Body of pancreas (tissue), 4 donors: ENCODE measurements around the gene HS1BP3. TPM values are rescaled to one million over a fixed set of nuclear protein-coding genes. Genes with fewer than 3 reads are reported as not detected.

Source experiments
- ATAC-seq: fragments of 150-250 bp; one replicate; pipeline ENCODE4 v1.9.1; 2016
- DNase-seq, 4 donors: peaks; one replicate each; pipeline ENCODE4 v3.0.0-alpha.2; 2019
- H3K27ac ChIP-seq, 4 donors: fragments of 200-600 bp; sonication (generic); 1 replicate in 3 of 4; 2 replicates in 1 of 4; pipeline versions ENCODE4 v1.5.1 to v1.6.1; 2016 to 2019; ENCODE audit warnings: mild to moderate bottlenecking in 1 of 4, mixed read lengths in 1 of 4, moderate library complexity in 1 of 4
- H3K27me3 ChIP-seq, 2 donors: fragments of 200-600 bp; sonication (generic); one replicate each; pipeline ENCODE4 v1.6.0; 2016; ENCODE audit warnings: mild to moderate bottlenecking in 1 of 2
- H3K36me3 ChIP-seq, 2 donors: fragments of 200-600 bp; sonication (generic); replicated peaks in 1 of 2; 2 replicates each; pipeline ENCODE4 v1.5.1; 2016; ENCODE audit warnings: low read depth in 2 of 2; ENCODE audit not compliant: insufficient read depth in 1 of 2
- H3K4me1 ChIP-seq: fragments of 200-600 bp; sonication (generic); one replicate; pipeline ENCODE4 v1.6.0; 2016
- H3K4me3 ChIP-seq, 2 donors: fragments of 200-600 bp; sonication (generic); 1 replicate in 1 of 2; 2 replicates in 1 of 2; pipeline ENCODE4 v1.5.1; 2016 to 2019
- H3K9me3 ChIP-seq, 3 donors: fragments of 200-600 bp; sonication (generic); 1 replicate in 2 of 3; 2 replicates in 1 of 3; pipeline ENCODE4 v1.5.1; 2016
- POLR2A ChIP-seq, 3 donors: fragments of 450-650 bp; IDR thresholded peaks; one replicate each; pipeline ENCODE4 v1.6.1; 2016; ENCODE audit warnings: antibody characterized with exemption in 3 of 3, mild to moderate bottlenecking in 2 of 3
- WGBS, 2 donors: methylation state at CpG; one replicate each; pipeline ENCODE4 v1.1.5; 2017; 5-methylcytosine and 5-hydroxymethylcytosine counted together
- intact Hi-C: fragments of 100-400 bp; cut with DNase I; formaldehyde crosslinking; loops from one replicate; pipeline ENCODE4 v1.15.1; 2023
- total RNA-seq, 2 donors: library from RNA; depleted of rRNA; stranded (reverse); fragments of >200 nt; gene quantifications; one replicate each; pipeline ENCODE4 v1.1.0, GENCODE V29; 2016
- TF ChIP-seq, protein P1 (sequence below), 7 experiments: fragments of 450-650 bp in 4 of 7; fragments of 200-600 bp in 3 of 7; sonication (generic) in 3 of 7; IDR thresholded peaks; one replicate each; pipeline ENCODE4 v1.5.1; 2016 to 2019; ENCODE audit warnings: antibody characterized with exemption in 7 of 7

Gene HS1BP3
- total RNA-seq, 2 donors from 2014 or later = 21.1 to 23.1 TPM

DNA sequence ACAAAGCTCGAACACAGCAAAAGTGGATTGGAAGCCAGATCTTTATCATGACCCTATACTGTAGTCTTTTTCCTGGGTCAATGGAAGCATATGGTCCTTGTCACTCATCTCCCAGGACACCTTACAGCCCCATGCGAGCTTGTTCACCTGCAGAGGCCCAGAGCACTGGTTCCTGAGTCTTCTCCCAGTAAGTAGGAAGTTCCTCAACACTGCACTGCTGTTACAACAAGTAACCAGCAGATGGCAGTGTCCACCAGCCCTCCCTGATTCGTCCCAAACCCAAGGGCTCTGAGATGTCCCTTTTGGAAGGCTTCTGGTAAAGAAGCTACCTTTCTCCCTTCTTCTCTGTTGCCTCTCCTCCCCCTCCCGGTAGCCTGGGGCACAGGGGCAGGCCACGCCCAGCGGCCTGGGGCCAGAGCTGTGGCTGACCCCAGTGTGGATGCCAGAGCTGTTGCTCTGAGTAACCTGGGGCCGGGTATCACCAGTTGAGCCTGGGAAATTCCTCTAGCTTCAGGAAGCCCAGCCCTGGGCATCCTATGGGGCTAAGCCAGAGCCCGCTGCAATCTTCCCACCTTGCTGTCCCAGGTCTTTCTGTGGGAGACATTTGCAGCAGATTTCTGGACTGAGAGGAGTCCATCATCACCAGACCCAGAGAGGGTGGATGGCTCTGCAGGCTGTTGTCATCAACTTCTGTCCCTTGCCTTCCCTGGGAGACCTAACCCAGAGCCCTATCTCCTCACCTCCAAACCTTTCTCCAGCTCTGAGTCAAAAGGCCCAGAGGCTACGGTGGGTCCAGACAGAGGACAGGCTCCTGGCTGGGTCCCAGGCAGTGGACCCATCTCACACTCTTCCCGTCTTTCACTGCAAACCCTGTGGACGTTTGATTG lies 10.8 kb upstream of the HS1BP3 start:
- no peaks in the 10 kb centered on the region for H3K36me3 ChIP-seq
- intact Hi-C loops = loop anchor here (5.0 kb wide), 1 partner anchor 301 kb away; no protein-coding TSS in a partner anchor
- peak; percentile 68 to 71 (median 69) for DNase-seq
- 25% methylated on average over 9 to 11 of the region's 11 CpGs for WGBS, 2 donors
- H3K4me1 ChIP-seq = peaks cover 23% of the 10 kb centered on the region
- H3K9me3 ChIP-seq = no peaks in the 10 kb centered on the region
- H3K27ac ChIP-seq = no peak overlapping the region
- peak; percentile 78 for ATAC-seq
- no peak overlapping the region for H3K4me3 ChIP-seq
- H3K27me3 ChIP-seq = peaks cover 0 to 7% of the 10 kb centered on the region in 2 donors
- TF ChIP-seq POLR2A (IDR thresholded peaks at IDR 0.05) = no peak
- TF ChIP-seq, protein P1, sequence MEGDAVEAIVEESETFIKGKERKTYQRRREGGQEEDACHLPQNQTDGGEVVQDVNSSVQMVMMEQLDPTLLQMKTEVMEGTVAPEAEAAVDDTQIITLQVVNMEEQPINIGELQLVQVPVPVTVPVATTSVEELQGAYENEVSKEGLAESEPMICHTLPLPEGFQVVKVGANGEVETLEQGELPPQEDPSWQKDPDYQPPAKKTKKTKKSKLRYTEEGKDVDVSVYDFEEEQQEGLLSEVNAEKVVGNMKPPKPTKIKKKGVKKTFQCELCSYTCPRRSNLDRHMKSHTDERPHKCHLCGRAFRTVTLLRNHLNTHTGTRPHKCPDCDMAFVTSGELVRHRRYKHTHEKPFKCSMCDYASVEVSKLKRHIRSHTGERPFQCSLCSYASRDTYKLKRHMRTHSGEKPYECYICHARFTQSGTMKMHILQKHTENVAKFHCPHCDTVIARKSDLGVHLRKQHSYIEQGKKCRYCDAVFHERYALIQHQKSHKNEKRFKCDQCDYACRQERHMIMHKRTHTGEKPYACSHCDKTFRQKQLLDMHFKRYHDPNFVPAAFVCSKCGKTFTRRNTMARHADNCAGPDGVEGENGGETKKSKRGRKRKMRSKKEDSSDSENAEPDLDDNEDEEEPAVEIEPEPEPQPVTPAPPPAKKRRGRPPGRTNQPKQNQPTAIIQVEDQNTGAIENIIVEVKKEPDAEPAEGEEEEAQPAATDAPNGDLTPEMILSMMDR (IDR thresholded peaks at IDR 0.05) = peak; percentile 88 to 97 (median 93)

DNA sequence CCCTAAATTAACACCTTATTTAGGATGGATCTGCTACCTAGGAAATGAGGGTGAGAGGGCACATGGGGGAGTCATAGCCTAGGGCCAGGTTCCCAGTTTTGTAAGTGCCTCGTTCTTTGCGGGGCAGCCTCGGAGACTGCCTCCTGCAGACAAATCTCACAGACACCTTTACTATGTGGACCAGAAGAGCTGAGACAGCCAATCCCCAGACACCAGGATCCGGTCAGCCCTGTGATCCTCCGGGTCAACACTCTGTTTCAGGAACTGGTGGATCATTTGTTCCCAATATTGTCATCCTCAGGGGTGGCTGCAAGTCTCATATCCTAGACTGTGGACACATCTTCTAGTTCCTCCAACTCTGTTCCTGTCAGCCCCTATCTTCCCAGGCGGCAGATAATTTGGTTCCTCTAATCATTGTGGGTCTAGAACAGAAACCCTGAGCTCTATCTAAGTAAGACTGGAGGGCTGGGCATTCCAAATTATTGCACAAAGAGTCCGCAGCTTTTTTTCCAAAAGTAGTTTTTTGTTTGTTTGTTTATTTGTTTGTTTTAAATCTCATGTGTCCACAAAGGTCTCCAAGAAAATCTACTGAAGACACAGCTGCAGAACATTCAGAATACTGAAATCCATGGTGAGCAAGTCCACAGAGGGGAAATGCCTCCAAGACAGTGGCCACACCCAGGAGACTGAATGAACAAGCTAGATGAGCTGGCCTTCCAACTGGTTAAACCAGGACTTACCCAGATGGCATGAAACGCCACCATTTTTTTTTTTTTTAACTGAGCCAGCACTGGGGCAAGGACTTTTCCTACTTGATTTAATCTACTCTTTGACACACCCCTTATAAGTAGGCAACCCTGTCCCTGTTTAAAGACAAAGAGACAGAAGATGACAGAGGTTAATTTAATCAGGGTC lies 9.9 kb upstream of the HS1BP3 start:
- WGBS, 2 donors = 35 to 43% methylated on average over 8 of the region's 8 CpGs
- Histone ChIP-seq H3K9me3 (no peaks in the 10 kb centered on the region), H3K36me3 (no peaks in the 10 kb centered on the region), H3K4me1 (peaks cover 14% of the 10 kb centered on the region), H3K4me3 (no peak overlapping the region), H3K27me3 (peaks cover 0 to 3% of the 10 kb centered on the region in 2 donors), H3K27ac (no peak overlapping the region)
- TF ChIP-seq, protein P1 (IDR thresholded peaks at IDR 0.05) = no peak
- TF ChIP-seq POLR2A (IDR thresholded peaks at IDR 0.05) = no peak
- DNase-seq (peak in 2 of 4 donors; percentile 6 to 7), ATAC-seq (no peak)
- intact Hi-C loops = loop anchor here (5.0 kb wide), 1 partner anchor 302 kb away; no protein-coding TSS in a partner anchor

DNA sequence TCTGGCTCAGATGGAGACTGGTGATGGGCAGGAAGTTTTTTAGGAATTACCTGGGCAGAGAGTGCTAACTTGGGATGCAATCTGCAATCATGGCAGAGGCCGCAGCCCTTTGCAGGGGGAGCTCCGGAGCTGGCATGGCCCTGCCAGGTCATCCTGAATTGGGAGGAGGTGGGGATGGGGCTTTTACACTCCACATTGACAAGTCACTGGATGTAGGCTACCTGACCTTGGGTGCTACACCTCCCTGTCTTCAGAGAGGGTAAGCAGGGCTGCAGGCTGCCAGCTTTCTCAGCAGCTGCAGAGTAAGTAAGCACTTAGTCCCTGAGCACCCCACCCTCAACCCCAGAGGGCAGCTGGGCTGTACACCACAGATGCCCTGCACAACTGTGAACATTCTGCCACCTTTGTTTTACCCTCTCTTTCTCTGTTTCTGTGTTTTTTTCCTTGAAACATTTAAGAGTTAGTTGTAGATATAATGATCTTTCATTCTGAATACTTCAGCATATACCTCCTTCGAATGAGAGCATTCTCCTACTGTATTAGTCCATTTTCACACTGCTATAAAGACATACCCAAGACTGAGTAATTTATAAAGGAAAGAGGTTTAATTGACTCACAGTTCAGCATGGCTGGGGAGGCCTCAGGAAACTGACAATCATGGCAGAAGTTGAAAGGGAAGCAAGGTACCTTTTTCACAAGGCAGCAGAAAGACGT lies 6.8 kb upstream of the HS1BP3 start:
- no peak overlapping the region for H3K4me3 ChIP-seq
- H3K4me1 ChIP-seq = peaks cover 4% of the 10 kb centered on the region
- H3K36me3 ChIP-seq = no peaks in the 10 kb centered on the region
- H3K27ac ChIP-seq = no peak overlapping the region
- H3K27me3 ChIP-seq = no peaks in the 10 kb centered on the region
- H3K9me3 ChIP-seq = no peaks in the 10 kb centered on the region
- no peak for ATAC-seq
- DNase-seq = no peak
- 71 to 81% methylated on average over 4 of the region's 4 CpGs for WGBS, 2 donors
- intact Hi-C loops = no loop called here
- TF ChIP-seq, protein P1 (IDR thresholded peaks at IDR 0.05) = no peak
- no peak for TF ChIP-seq POLR2A (IDR thresholded peaks at IDR 0.05)

DNA sequence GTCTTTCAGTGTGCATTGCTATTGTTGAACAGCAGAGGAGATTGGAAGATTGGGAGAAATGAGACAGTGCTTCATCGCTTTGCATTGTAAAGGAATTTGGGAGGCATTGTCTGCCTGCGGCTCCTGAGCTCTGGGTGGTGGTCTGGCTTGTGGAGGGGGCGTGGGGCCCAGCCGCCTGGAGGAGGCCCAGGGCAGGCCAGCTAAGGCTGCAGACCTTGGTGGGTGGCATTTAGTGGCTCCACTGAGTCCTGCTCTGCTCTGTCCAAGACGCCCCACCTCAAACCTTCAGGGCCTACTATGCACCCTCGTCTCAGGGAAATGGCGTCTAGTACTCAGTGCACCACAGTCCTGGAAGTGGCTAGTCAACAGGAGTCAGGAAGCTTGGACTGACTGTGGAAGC lies 5.7 kb upstream of the HS1BP3 start:
- peaks cover 5% of the 10 kb centered on the region for H3K4me1 ChIP-seq
- H3K36me3 ChIP-seq = no peaks in the 10 kb centered on the region
- H3K27ac ChIP-seq = no peak overlapping the region
- no peaks in the 10 kb centered on the region for H3K27me3 ChIP-seq
- no peak for TF ChIP-seq POLR2A (IDR thresholded peaks at IDR 0.05)
- TF ChIP-seq, protein P1 (IDR thresholded peaks at IDR 0.05) = no peak
- intact Hi-C loops = no loop called here
- H3K9me3 ChIP-seq = no peaks in the 10 kb centered on the region
- no peak for DNase-seq
- ATAC-seq = no peak
- 82 to 86% methylated on average over 7 of the region's 7 CpGs for WGBS, 2 donors
- H3K4me3 ChIP-seq = no peak overlapping the region
